Measurements from ENCODE around the gene WFDC8.
"Not testable (repeated sequence)": the region's sequence is repeated elsewhere in the genome, so short reads cannot be mapped to it uniquely, and the experiment has no call there.

WFDC8 gene

GRCh38 chr20:45579184-45579583, at the start of gene WFDC8:
WFDC8 (minus strand) TSS chr20:45579284; CDS start chr20:45579247, 37 bp downstream.
- Mint-ChIP-seq H3K36me3 (ENCODE audit: insufficient read depth) (no peaks in the 10 kb centered on the region), H3K27ac (ENCODE audit: low read depth) (no peak within 1 kb of the TSS), H3K27me3 (peaks cover 36% of the 10 kb centered on the region), H3K4me1 (no peaks in the 10 kb centered on the region), H3K4me3 (no peak within 1 kb of the TSS), H3K9me3 (no peaks in the 10 kb centered on the region)
- ATAC-seq (replicated peaks; ENCODE audit: extremely low read depth, poor library complexity, severe bottlenecking) (no peak), DNase-seq (ENCODE audit: low spot score in 2 of 2) (no peak)

GRCh38 chr20:45626540-45626939, 47.5 kb upstream of the WFDC8 start:
- Mint-ChIP-seq H3K36me3 (ENCODE audit: insufficient read depth) (no peaks in the 10 kb centered on the region), H3K4me1 (no peaks in the 10 kb centered on the region), H3K4me3 (no peak overlapping the region), H3K27me3 (peaks cover 61% of the 10 kb centered on the region), H3K9me3 (no peaks in the 10 kb centered on the region), H3K27ac (ENCODE audit: low read depth) (no peak overlapping the region)
- ATAC-seq (replicated peaks; ENCODE audit: extremely low read depth, poor library complexity, severe bottlenecking) (no peak), DNase-seq (ENCODE audit: low spot score in 2 of 2) (no peak)

- Mint-ChIP-seq H3K4me3 (no peak overlapping the region), H3K36me3 (ENCODE audit: insufficient read depth) (no peaks in the 10 kb centered on the region), H3K9me3 (no peaks in the 10 kb centered on the region), H3K4me1 (no peaks in the 10 kb centered on the region), H3K27ac (ENCODE audit: low read depth) (no peak overlapping the region), H3K27me3 (peaks cover 18% of the 10 kb centered on the region)
- ATAC-seq (replicated peaks; ENCODE audit: extremely low read depth, poor library complexity, severe bottlenecking) (no peak), DNase-seq (ENCODE audit: low spot score in 2 of 2) (no peak)
These were observed 42.5 kb upstream of the WFDC8 start for GRCh38 chr20:45621593-45621992.

GRCh38 chr20:45617591-45617990, 38.5 kb upstream of the WFDC8 start:
- H3K27me3 Mint-ChIP-seq, result peaks cover 6% of the 10 kb centered on the region
- ATAC-seq (replicated peaks; ENCODE audit: extremely low read depth, poor library complexity, severe bottlenecking) (no peak), DNase-seq (ENCODE audit: low spot score in 2 of 2) (no peak)
- no peak overlapping the region for H3K27ac Mint-ChIP-seq (ENCODE audit: low read depth)
- no peaks in the 10 kb centered on the region for H3K4me1 Mint-ChIP-seq
- H3K4me3 Mint-ChIP-seq, result no peak overlapping the region
- no peaks in the 10 kb centered on the region for H3K9me3 Mint-ChIP-seq
- no peaks in the 10 kb centered on the region for H3K36me3 Mint-ChIP-seq (ENCODE audit: insufficient read depth)

GRCh38 chr20:45612314-45612713, 33.2 kb upstream of the WFDC8 start:
- no peak for DNase-seq (ENCODE audit: low spot score in 2 of 2)
- Mint-ChIP-seq H3K27ac (ENCODE audit: low read depth) (no peak overlapping the region), H3K4me3 (no peak overlapping the region), H3K27me3 (peaks cover 51% of the 10 kb centered on the region), H3K4me1 (no peaks in the 10 kb centered on the region), H3K36me3 (ENCODE audit: insufficient read depth) (no peaks in the 10 kb centered on the region), H3K9me3 (no peaks in the 10 kb centered on the region)
- no peak for ATAC-seq (replicated peaks; ENCODE audit: extremely low read depth, poor library complexity, severe bottlenecking)

GRCh38 chr20:45611054-45611453, 32.0 kb upstream of the WFDC8 start:
- H3K36me3 Mint-ChIP-seq (ENCODE audit: insufficient read depth), result no peaks in the 10 kb centered on the region
- DNase-seq (ENCODE audit: low spot score in 2 of 2) (no peak), ATAC-seq (replicated peaks; ENCODE audit: extremely low read depth, poor library complexity, severe bottlenecking) (no peak)
- no peaks in the 10 kb centered on the region for H3K9me3 Mint-ChIP-seq
- no peak overlapping the region for H3K27ac Mint-ChIP-seq (ENCODE audit: low read depth)
- no peak overlapping the region for H3K4me3 Mint-ChIP-seq
- H3K27me3 Mint-ChIP-seq, result peaks cover 60% of the 10 kb centered on the region
- H3K4me1 Mint-ChIP-seq, result no peaks in the 10 kb centered on the region

GRCh38 chr20:45607810-45608209, 28.7 kb upstream of the WFDC8 start:
- ATAC-seq (replicated peaks; ENCODE audit: extremely low read depth, poor library complexity, severe bottlenecking) (no peak), DNase-seq (ENCODE audit: low spot score in 2 of 2) (no peak)
- H3K4me3 Mint-ChIP-seq, result no peak overlapping the region
- peaks cover 78% of the 10 kb centered on the region for H3K27me3 Mint-ChIP-seq
- no peaks in the 10 kb centered on the region for H3K4me1 Mint-ChIP-seq
- no peak overlapping the region for H3K27ac Mint-ChIP-seq (ENCODE audit: low read depth)
- no peaks in the 10 kb centered on the region for H3K36me3 Mint-ChIP-seq (ENCODE audit: insufficient read depth)
- H3K9me3 Mint-ChIP-seq, result no peaks in the 10 kb centered on the region

- Mint-ChIP-seq H3K4me3 (no peak overlapping the region), H3K36me3 (ENCODE audit: insufficient read depth) (no peaks in the 10 kb centered on the region), H3K9me3 (no peaks in the 10 kb centered on the region), H3K27me3 (peaks cover 62% of the 10 kb centered on the region), H3K4me1 (no peaks in the 10 kb centered on the region), H3K27ac (ENCODE audit: low read depth) (no peak overlapping the region)
- ATAC-seq (replicated peaks; ENCODE audit: extremely low read depth, poor library complexity, severe bottlenecking) (no peak), DNase-seq (ENCODE audit: low spot score in 2 of 2) (no peak)
These were observed 16.2 kb upstream of the WFDC8 start for GRCh38 chr20:45595235-45595634.

GRCh38 chr20:45593498-45593897, 14.4 kb upstream of the WFDC8 start:
- no peak overlapping the region for H3K27ac Mint-ChIP-seq (ENCODE audit: low read depth)
- H3K36me3 Mint-ChIP-seq (ENCODE audit: insufficient read depth), result no peaks in the 10 kb centered on the region
- no peaks in the 10 kb centered on the region for H3K9me3 Mint-ChIP-seq
- no peak overlapping the region for H3K4me3 Mint-ChIP-seq
- DNase-seq (ENCODE audit: low spot score in 2 of 2) (no peak), ATAC-seq (replicated peaks; ENCODE audit: extremely low read depth, poor library complexity, severe bottlenecking) (no peak)
- no peaks in the 10 kb centered on the region for H3K4me1 Mint-ChIP-seq
- H3K27me3 Mint-ChIP-seq, result peaks cover 53% of the 10 kb centered on the region

- H3K4me1 Mint-ChIP-seq, result no peaks in the 10 kb centered on the region
- H3K36me3 Mint-ChIP-seq (ENCODE audit: insufficient read depth), result no peaks in the 10 kb centered on the region
- peaks cover 45% of the 10 kb centered on the region for H3K27me3 Mint-ChIP-seq
- no peak overlapping the region for H3K4me3 Mint-ChIP-seq
- H3K9me3 Mint-ChIP-seq, result no peaks in the 10 kb centered on the region
- DNase-seq (ENCODE audit: low spot score in 2 of 2), result no peak
- no peak overlapping the region for H3K27ac Mint-ChIP-seq (ENCODE audit: low read depth)
- ATAC-seq (replicated peaks; ENCODE audit: extremely low read depth, poor library complexity, severe bottlenecking), result no peak
These were observed 13.6 kb upstream of the WFDC8 start for GRCh38 chr20:45592574-45593189.

GRCh38 chr20:45589725-45590124, 10.6 kb upstream of the WFDC8 start:
- Mint-ChIP-seq H3K27me3 (peaks cover 33% of the 10 kb centered on the region), H3K4me1 (no peaks in the 10 kb centered on the region), H3K36me3 (ENCODE audit: insufficient read depth) (no peaks in the 10 kb centered on the region), H3K4me3 (no peak overlapping the region), H3K27ac (ENCODE audit: low read depth) (no peak overlapping the region), H3K9me3 (no peaks in the 10 kb centered on the region)
- no peak for ATAC-seq (replicated peaks; ENCODE audit: extremely low read depth, poor library complexity, severe bottlenecking)
- no peak for DNase-seq (ENCODE audit: low spot score in 2 of 2)

GRCh38 chr20:45588800-45589199, 9.7 kb upstream of the WFDC8 start:
- H3K27me3 Mint-ChIP-seq, result peaks cover 23% of the 10 kb centered on the region
- no peaks in the 10 kb centered on the region for H3K9me3 Mint-ChIP-seq
- H3K36me3 Mint-ChIP-seq (ENCODE audit: insufficient read depth), result no peaks in the 10 kb centered on the region
- DNase-seq (ENCODE audit: low spot score in 2 of 2) (no peak), ATAC-seq (replicated peaks; ENCODE audit: extremely low read depth, poor library complexity, severe bottlenecking) (no peak)
- no peak overlapping the region for H3K4me3 Mint-ChIP-seq
- no peaks in the 10 kb centered on the region for H3K4me1 Mint-ChIP-seq
- H3K27ac Mint-ChIP-seq (ENCODE audit: low read depth), result no peak overlapping the region

GRCh38 chr20:45585986-45586385, 6.9 kb upstream of the WFDC8 start:
- not testable (repeated sequence) for ATAC-seq (replicated peaks; ENCODE audit: extremely low read depth, poor library complexity, severe bottlenecking); H3K9me3 Mint-ChIP-seq; H3K27me3 Mint-ChIP-seq; H3K27ac Mint-ChIP-seq (ENCODE audit: low read depth); H3K36me3 Mint-ChIP-seq (ENCODE audit: insufficient read depth); H3K4me1 Mint-ChIP-seq; DNase-seq (ENCODE audit: low spot score in 2 of 2); H3K4me3 Mint-ChIP-seq

- H3K4me1 Mint-ChIP-seq; H3K9me3 Mint-ChIP-seq; H3K27ac Mint-ChIP-seq (ENCODE audit: low read depth); ATAC-seq (replicated peaks; ENCODE audit: extremely low read depth, poor library complexity, severe bottlenecking); H3K36me3 Mint-ChIP-seq (ENCODE audit: insufficient read depth); DNase-seq (ENCODE audit: low spot score in 2 of 2); H3K4me3 Mint-ChIP-seq: not testable (repeated sequence)
- H3K27me3 Mint-ChIP-seq, result peaks cover 27% of the 10 kb centered on the region
These were observed 5.2 kb upstream of the WFDC8 start for GRCh38 chr20:45584294-45584693.

All from central memory CD8-positive, alpha-beta T cell (primary cell).